Activated T-helper 1 cell treated with anti-CD3 and anti-CD28 coated beads, Interleukin-12 subunit alpha, Interleukin-12 subunit beta, Interleukin-2, Interleukin-4 antibody, amounts not matched to agents 30 ng/mL and 10 ng/mL and 1 ng/mL, durations not matched to agents 14 hours and 24 hours and 36 hours (primary cell): ENCODE measurements around the gene CDK5RAP2. TPM values are rescaled to one million over a fixed set of nuclear protein-coding genes. Genes with fewer than 3 reads are reported as not detected.
"Not testable (repeated sequence)": the region's sequence is repeated elsewhere in the genome, so short reads cannot be mapped to it uniquely, and the experiment has no call there.

Experiments
- DNase-seq: peaks from one replicate; pipeline ENCODE4 v3.0.0; 2021; ENCODE audit warnings: low spot score
- H3K27ac Mint-ChIP-seq: one replicate; pipeline ENCODE4 v1.8.0; 2021; ENCODE audit warnings: mild to moderate bottlenecking, mixed read lengths
- H3K27me3 Mint-ChIP-seq: one replicate; pipeline ENCODE4 v1.8.0; 2022; ENCODE audit warnings: mild to moderate bottlenecking, moderate library complexity, mixed read lengths; ENCODE audit not compliant: insufficient read depth
- H3K36me3 Mint-ChIP-seq: one replicate; pipeline ENCODE4 v1.8.0; 2021; ENCODE audit warnings: low read depth, mixed read lengths
- H3K4me1 Mint-ChIP-seq: one replicate; pipeline ENCODE4 v1.8.0; 2021; ENCODE audit warnings: low read depth, mixed read lengths
- H3K4me3 Mint-ChIP-seq: one replicate; pipeline ENCODE4 v1.8.0; 2021; ENCODE audit warnings: mild to moderate bottlenecking, moderate library complexity, mixed read lengths
- H3K9me3 Mint-ChIP-seq: one replicate; pipeline ENCODE4 v1.8.0; 2021; ENCODE audit warnings: mixed read lengths
- intact Hi-C: fragments of 100-400 bp; cut with micrococcal nuclease; formaldehyde crosslinking; loops from one replicate; pipeline ENCODE4 v1.15.1; 2024
- total RNA-seq: library from RNA; stranded (reverse); gene quantifications from 2 replicates; pipeline ENCODE4 v1.2.3, GENCODE V29; 2022

Gene CDK5RAP2
- total RNA-seq, 1 donor from 2014 or later: 60.3 TPM

DNA sequence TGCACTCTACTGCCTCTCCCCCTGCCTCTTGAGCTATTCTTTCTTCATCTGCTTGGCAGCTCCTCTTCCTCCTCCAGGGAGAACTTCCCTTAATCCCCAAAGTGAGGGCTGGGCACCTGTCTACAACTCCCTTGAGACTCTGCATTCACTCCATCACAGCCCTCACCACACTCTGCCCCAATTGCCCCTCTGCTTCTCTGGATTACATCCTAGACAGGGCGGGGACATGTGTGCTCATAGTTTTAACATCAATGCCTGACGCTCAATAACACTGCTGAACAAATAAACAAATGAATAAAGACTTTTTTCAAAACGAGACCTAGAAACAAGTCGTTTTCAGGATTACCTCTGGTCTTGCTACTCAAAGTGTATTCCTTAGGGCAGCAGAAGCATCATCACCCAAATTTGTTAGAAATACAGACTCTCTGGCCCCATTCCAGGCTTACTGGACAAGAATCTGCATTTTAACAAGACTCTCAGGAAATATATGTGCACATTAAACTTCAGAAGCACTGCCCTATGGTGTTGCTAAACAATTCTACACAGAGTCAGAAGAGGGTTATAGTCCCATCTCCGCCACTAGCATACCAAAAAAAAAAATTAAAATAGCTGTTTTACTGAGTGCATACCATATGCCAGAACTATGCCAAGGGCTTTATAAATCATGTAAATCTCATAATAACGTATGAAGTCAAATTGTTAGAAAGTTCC lies 115.6 kb downstream of the CDK5RAP2 start:
- H3K4me3 Mint-ChIP-seq: no peak overlapping the region
- H3K36me3 Mint-ChIP-seq: peaks cover 23% of the 10 kb centered on the region
- H3K4me1 Mint-ChIP-seq: no peaks in the 10 kb centered on the region
- H3K9me3 Mint-ChIP-seq: no peaks in the 10 kb centered on the region
- no peak for DNase-seq
- intact Hi-C loops: no loop called here
- H3K27me3 Mint-ChIP-seq: no peaks in the 10 kb centered on the region
- no peak overlapping the region for H3K27ac Mint-ChIP-seq

DNA sequence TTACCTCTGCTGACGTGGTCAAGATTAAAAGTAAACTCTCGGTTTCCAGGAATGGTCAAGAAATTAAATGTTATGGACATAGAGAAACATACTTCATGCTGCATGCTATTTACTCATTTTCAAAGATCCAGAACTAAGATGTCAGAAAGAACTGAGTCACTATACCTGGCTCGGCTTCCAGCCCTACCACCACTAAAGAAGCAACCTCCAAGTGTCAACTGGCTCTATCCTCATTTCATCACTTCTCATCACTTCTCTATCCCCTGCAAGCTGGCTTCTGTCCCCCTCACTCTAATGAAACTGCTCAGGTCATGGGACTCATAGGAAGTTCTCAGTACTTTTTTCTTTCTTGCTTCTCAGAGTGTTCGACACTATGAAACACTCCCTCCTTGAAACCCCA lies 116.2 kb downstream of the CDK5RAP2 start:
- Mint-ChIP-seq H3K4me1 (no peaks in the 10 kb centered on the region), H3K27me3 (no peaks in the 10 kb centered on the region), H3K36me3 (peaks cover 29% of the 10 kb centered on the region), H3K9me3 (no peaks in the 10 kb centered on the region), H3K27ac (no peak overlapping the region), H3K4me3 (no peak overlapping the region)
- no peak for DNase-seq
- intact Hi-C loops: no loop called here

DNA sequence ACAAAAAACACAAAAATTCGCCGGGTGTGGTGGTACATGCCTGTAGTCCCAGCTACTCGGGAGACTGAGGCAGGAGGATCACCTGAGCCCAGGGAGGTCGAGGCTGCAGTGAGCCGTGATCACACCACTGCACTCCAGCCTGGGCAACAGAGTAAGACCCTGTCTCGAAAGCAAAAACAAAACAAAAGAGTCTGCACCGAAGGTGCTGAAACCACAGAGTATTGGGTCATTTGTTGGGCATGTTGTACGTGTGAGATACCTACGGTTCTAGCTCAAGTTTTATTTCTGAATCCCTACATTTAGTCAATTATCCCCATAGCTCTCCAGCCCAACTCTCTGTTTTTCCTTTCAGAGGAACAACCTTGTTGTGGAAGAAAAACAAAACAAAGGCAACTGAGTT lies 118.3 kb downstream of the CDK5RAP2 start:
- H3K4me1 Mint-ChIP-seq, H3K27me3 Mint-ChIP-seq, H3K27ac Mint-ChIP-seq, H3K4me3 Mint-ChIP-seq, DNase-seq, H3K9me3 Mint-ChIP-seq, intact Hi-C loops: not testable (repeated sequence)
- peaks cover 30% of the 10 kb centered on the region for H3K36me3 Mint-ChIP-seq

DNA sequence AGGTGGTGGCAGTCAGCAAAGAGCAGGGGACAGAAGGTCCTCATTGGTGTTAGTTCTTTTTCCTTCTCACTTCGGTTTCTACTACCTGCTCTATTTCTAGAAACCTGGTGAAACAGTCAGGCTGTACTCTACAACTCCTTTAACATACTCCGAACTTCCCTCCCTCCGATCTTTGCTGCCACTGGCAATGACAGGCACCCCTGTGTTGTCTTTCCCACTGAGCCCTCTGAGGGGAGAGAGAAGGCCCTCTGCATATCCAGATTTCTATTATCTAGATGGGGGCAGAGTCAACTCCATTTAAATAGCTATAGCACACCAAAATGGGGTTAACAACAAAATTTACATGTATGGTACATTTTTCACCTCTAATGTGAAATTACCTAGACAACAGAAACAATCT lies 123.7 kb downstream of the CDK5RAP2 start:
- H3K4me3 Mint-ChIP-seq: no peak overlapping the region
- intact Hi-C loops: no loop called here
- H3K4me1 Mint-ChIP-seq: no peaks in the 10 kb centered on the region
- H3K36me3 Mint-ChIP-seq: peaks cover 25% of the 10 kb centered on the region
- H3K9me3 Mint-ChIP-seq: no peaks in the 10 kb centered on the region
- H3K27me3 Mint-ChIP-seq: no peaks in the 10 kb centered on the region
- no peak for DNase-seq
- no peak overlapping the region for H3K27ac Mint-ChIP-seq

DNA sequence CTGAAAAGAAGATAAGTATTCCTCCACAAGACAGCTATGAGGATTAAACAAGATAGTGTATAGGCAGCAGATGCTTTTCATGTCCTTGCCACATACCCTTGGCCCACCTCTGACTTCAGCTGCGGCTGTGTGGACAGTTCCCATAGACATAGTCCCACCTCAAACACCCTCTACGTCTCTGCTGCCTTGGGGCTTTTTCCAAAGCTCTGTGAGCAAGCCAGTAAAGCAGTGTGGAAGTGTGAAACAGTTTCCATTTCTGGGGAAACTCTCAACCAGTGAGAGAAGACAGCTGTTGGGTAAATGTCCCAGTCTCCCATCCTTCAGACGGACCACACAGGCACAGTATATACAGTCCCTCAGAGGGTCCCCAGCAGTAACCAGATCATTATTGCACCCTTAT lies 125.5 kb downstream of the CDK5RAP2 start:
- Mint-ChIP-seq H3K4me3 (no peak overlapping the region), H3K4me1 (peaks cover 6% of the 10 kb centered on the region), H3K27me3 (no peaks in the 10 kb centered on the region), H3K9me3 (no peaks in the 10 kb centered on the region), H3K27ac (no peak overlapping the region), H3K36me3 (peaks cover 31% of the 10 kb centered on the region)
- no peak for DNase-seq
- intact Hi-C loops: no loop called here

DNA sequence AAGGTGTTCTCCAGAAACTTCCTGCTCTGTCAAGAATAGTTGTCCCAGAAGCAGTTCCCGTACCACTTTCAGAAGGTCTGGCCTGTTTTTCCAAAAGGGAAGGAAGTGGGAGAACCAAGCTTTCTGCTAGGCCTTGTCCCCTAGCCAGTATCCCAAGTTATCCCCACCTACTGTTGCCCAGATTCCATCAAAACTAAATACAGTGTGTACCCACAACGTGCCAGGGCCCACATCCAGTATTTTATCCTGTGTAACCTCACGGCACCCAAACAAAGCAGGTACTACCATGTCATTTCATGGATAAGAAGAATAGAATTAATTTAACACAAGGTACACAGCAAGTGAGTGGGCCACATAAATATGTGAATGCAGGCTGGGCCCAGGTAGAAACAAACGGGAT lies 126.2 kb downstream of the CDK5RAP2 start:
- no peak for DNase-seq
- Mint-ChIP-seq H3K36me3 (peaks cover 33% of the 10 kb centered on the region), H3K4me3 (no peak overlapping the region), H3K27me3 (no peaks in the 10 kb centered on the region), H3K9me3 (no peaks in the 10 kb centered on the region), H3K4me1 (peaks cover 6% of the 10 kb centered on the region), H3K27ac (no peak overlapping the region)
- intact Hi-C loops: no loop called here

DNA sequence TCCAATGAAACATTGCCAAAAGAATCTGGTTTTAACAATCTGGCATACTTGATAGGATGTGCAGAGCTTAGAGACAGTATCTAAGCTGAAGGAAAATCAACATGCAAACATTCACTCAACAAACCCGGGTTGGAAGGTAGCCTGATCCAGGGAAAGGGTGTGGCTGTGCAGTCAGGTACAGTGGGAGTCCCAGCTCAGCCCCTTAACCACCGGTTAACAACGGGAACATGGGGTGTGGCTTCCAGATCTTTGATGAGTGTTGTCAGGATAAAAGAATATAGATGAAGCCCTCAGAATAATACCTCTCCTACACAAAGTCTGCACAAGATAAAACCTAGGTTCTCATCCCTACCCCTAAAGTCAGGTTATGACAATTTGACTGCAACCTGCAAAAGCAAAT lies 127.3 kb downstream of the CDK5RAP2 start:
- intact Hi-C loops: no loop called here
- Mint-ChIP-seq H3K27ac (no peak overlapping the region), H3K27me3 (no peaks in the 10 kb centered on the region), H3K4me3 (no peak overlapping the region), H3K36me3 (peaks cover 33% of the 10 kb centered on the region), H3K4me1 (peaks cover 6% of the 10 kb centered on the region), H3K9me3 (no peaks in the 10 kb centered on the region)
- no peak for DNase-seq

DNA sequence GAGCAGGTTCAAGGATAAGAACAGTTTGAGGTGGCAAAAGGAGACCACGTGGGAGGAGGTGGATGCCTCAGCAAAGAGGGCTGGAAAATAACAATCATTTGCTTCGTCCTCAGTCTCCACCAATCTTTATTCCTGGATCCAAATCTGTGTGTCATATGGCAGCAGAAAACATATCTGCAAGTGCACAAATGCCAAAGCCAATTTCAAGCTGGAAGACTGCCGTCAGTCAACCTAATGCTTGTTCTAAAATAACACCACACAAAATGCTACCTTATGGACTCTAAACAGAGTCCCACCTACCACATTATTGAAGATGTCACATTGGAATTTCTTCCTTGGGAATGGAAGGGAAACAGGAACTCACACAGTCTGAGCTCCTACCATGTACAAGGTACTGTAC lies 129.1 kb downstream of the CDK5RAP2 start:
- H3K4me1 Mint-ChIP-seq: peaks cover 6% of the 10 kb centered on the region
- intact Hi-C loops: no loop called here
- no peak overlapping the region for H3K27ac Mint-ChIP-seq
- peaks cover 39% of the 10 kb centered on the region for H3K36me3 Mint-ChIP-seq
- no peak for DNase-seq
- no peaks in the 10 kb centered on the region for H3K27me3 Mint-ChIP-seq
- no peaks in the 10 kb centered on the region for H3K9me3 Mint-ChIP-seq
- H3K4me3 Mint-ChIP-seq: no peak overlapping the region

DNA sequence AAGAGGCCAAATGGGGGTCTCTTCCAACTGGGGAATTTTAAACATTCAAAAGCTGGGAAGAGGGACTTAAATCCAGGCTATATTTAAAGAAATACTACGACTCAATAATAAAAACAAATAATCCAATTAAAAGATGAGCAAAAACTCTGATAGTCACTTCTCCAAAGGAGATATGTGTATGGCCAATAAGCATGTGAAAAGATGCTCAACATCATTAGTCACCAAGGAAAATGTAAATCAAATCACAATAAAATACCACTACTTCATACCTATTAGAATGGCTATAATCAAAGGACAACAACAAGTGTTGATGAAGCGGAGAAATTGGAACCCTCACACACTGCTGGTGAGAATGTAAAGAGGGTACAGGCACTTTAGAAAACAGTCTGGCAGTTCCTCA lies 130.4 kb downstream of the CDK5RAP2 start:
- DNase-seq: no peak
- Mint-ChIP-seq H3K4me3 (no peak overlapping the region), H3K36me3 (peaks cover 33% of the 10 kb centered on the region), H3K9me3 (no peaks in the 10 kb centered on the region), H3K27me3 (no peaks in the 10 kb centered on the region), H3K27ac (no peak overlapping the region), H3K4me1 (peaks cover 6% of the 10 kb centered on the region)
- intact Hi-C loops: no loop called here

DNA sequence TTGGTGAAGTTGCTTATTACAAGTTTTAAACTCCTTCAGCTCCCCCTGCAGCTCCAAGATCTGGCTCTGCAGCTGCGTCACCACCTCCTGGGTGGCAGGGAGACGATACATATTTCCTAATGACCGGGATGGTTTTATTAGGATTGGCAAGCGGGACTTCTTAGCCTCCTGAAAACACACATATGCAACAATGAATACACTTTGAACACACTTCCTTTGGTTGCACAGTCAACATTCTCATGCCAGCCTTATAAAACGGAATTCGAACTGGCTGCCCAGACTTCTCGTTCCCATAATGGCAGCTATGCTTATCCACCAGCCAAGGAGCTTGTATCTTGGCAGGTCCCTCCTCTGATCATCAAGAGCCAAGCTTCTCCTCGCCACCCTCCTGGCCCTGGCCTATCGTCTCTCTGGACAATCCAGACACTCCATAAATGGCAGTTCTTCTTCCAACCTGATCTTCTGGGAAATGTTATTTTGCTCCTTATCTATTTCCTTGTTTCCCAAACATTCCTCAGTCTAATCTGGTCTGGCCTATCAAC lies 131.9 kb downstream of the CDK5RAP2 start:
- no peak overlapping the region for H3K4me3 Mint-ChIP-seq
- no peak overlapping the region for H3K27ac Mint-ChIP-seq
- H3K9me3 Mint-ChIP-seq: no peaks in the 10 kb centered on the region
- DNase-seq: no peak
- H3K36me3 Mint-ChIP-seq: peaks cover 38% of the 10 kb centered on the region
- intact Hi-C loops: no loop called here
- peaks cover 6% of the 10 kb centered on the region for H3K4me1 Mint-ChIP-seq
- H3K27me3 Mint-ChIP-seq: no peaks in the 10 kb centered on the region

DNA sequence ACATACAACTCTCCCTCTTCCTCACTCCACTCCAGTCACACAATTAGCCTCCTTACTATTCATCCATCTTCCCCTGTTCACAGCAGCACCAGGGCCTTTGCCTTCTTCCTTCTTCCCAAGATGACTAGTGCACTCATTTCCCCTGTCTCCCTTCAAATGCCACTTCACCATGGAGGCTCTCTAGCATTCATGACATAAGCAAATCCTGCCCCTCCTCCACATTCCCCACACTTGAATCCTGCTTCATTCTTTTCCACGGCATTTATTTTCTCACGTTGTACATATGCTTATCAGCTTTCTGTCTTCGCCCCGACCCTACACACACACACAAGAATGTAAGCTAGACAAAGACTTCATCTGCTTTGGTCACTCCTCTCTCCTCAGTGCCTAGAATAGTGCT lies 133.3 kb downstream of the CDK5RAP2 start:
- Mint-ChIP-seq H3K27ac (peak overlapping the region; percentile 54), H3K27me3 (no peaks in the 10 kb centered on the region), H3K36me3 (peaks cover 42% of the 10 kb centered on the region), H3K4me3 (no peak overlapping the region), H3K9me3 (no peaks in the 10 kb centered on the region), H3K4me1 (peaks cover 6% of the 10 kb centered on the region)
- no peak for DNase-seq
- intact Hi-C loops: no loop called here

DNA sequence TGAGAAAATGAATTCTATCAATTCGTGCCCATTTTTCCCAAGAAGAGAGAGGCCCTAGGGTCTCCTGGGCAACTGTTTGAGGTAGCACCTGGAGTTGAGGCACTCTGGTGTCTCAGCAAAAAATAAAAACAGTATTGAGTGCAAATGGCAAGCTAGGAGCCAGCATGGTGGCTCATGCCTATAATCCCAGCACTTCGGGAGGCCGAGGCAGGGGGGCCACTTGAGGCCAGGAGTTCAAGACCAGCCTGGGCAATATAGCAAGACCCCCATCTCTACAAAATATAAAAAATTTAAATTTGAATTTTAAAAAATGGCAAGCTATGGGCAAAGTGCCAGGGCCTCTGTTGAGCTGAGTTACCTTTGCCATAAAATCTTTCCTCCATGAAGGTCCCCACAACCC lies 136.0 kb downstream of the CDK5RAP2 start:
- Mint-ChIP-seq H3K27me3 (no peaks in the 10 kb centered on the region), H3K36me3 (peaks cover 41% of the 10 kb centered on the region), H3K4me1 (peaks cover 16% of the 10 kb centered on the region), H3K9me3 (no peaks in the 10 kb centered on the region), H3K27ac (no peak overlapping the region), H3K4me3 (no peak overlapping the region)
- intact Hi-C loops: no loop called here
- DNase-seq: no peak

DNA sequence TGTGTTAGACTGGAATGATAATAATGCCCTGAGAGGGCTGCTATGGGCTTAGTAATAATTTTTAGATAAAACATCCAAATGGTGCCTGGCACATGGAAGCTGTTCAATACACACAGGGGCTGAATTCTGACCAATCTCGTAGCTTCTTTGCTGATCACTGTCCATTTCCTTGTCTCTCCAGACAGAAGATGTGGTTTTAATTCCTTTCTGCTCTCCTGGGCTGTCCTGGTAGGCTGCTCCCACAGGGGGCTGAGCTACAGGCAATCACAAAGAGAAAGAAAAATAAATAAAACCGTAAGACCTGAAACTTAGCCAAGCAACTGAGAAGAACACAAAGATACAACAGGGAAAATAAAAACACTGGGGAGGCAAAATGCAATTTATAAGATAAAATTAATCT lies 136.5 kb downstream of the CDK5RAP2 start:
- H3K9me3 Mint-ChIP-seq: no peaks in the 10 kb centered on the region
- peaks cover 41% of the 10 kb centered on the region for H3K36me3 Mint-ChIP-seq
- intact Hi-C loops: no loop called here
- H3K27ac Mint-ChIP-seq: no peak overlapping the region
- H3K4me3 Mint-ChIP-seq: no peak overlapping the region
- no peak for DNase-seq
- H3K27me3 Mint-ChIP-seq: no peaks in the 10 kb centered on the region
- H3K4me1 Mint-ChIP-seq: peaks cover 21% of the 10 kb centered on the region
